ENCODE results near the gene PRR7. TPM values are rescaled to one million over a fixed set of nuclear protein-coding genes. Genes with fewer than 3 reads are reported as not detected.
A peak's percentile ranks its signal among the peaks of the same experiment; 100 is the strongest.
"Not testable (repeated sequence)": the region's sequence is repeated elsewhere in the genome, so short reads cannot be mapped to it uniquely, and the experiment has no call there.

Gene PRR7
- total RNA-seq, 4 donors from 2014 or later: 1.9 to 3.0 TPM; not detected in 2

GRCh38 chr5:177479774-177480173, 33.2 kb downstream of the PRR7 start:
- intact Hi-C loops (cut with DNase I; ENCODE audit: low total_unique reads): no loop called here
- peak; percentile 58 to 60 for DNase-seq
- TF ChIP-seq POLR2A (IDR thresholded peaks at IDR 0.05) (no peak), CTCF (IDR thresholded peaks at IDR 0.05) (no peak)

GRCh38 chr5:177482359-177482795, 35.8 kb downstream of the PRR7 start:
- peaks cover 3 to 37% of the 10 kb centered on the region in 2 donors for H3K4me1 ChIP-seq
- peak overlapping the region in 1 of 2 donors; percentile 8 for H3K27ac ChIP-seq
- H3K9me3 ChIP-seq: no peaks in the 10 kb centered on the region
- H3K27me3 ChIP-seq: no peaks in the 10 kb centered on the region
- no peak for TF ChIP-seq POLR2A (IDR thresholded peaks at IDR 0.05)
- no peak for TF ChIP-seq CTCF (IDR thresholded peaks at IDR 0.05)
- H3K4me3 ChIP-seq: no peak overlapping the region
- intact Hi-C loops (cut with DNase I; ENCODE audit: low total_unique reads): no loop called here
- peak; percentile 23 to 46 for DNase-seq
- H3K36me3 ChIP-seq: no peaks in the 10 kb centered on the region

More at GRCh38 chr5:177479774-177480173, 33.2 kb downstream of the PRR7 start:
- peak overlapping the region; percentile 77 to 86 for H3K27ac ChIP-seq
- no peaks in the 10 kb centered on the region for H3K36me3 ChIP-seq
- H3K27me3 ChIP-seq: no peaks in the 10 kb centered on the region
- H3K4me1 ChIP-seq: peaks cover under 1 to 33% of the 10 kb centered on the region in 2 donors
- H3K9me3 ChIP-seq: no peaks in the 10 kb centered on the region
- H3K4me3 ChIP-seq: no peak overlapping the region

- Histone ChIP-seq H3K4me3 (no peak overlapping the region), H3K4me1 (peaks cover 3 to 32% of the 10 kb centered on the region in 2 donors), H3K36me3 (no peaks in the 10 kb centered on the region), H3K27ac (peak overlapping the region; percentile 27 to 61), H3K9me3 (no peaks in the 10 kb centered on the region), H3K27me3 (no peaks in the 10 kb centered on the region)
- DNase-seq: peak in 1 of 2 donors; percentile 16
- intact Hi-C loops (cut with DNase I; ENCODE audit: low total_unique reads): no loop called here
- TF ChIP-seq POLR2A (IDR thresholded peaks at IDR 0.05) (no peak), CTCF (IDR thresholded peaks at IDR 0.05) (no peak)
Observed at GRCh38 chr5:177483042-177483441, 36.4 kb downstream of the PRR7 start.

- Histone ChIP-seq H3K4me1 (peaks cover 3 to 22% of the 10 kb centered on the region in 2 donors), H3K4me3 (no peak overlapping the region), H3K27me3 (no peaks in the 10 kb centered on the region), H3K9me3 (no peaks in the 10 kb centered on the region), H3K36me3 (no peaks in the 10 kb centered on the region), H3K27ac (peak overlapping the region; percentile 18 to 61)
- intact Hi-C loops (cut with DNase I; ENCODE audit: low total_unique reads): no loop called here
- no peak for TF ChIP-seq CTCF (IDR thresholded peaks at IDR 0.05)
- no peak for TF ChIP-seq POLR2A (IDR thresholded peaks at IDR 0.05)
- peak; percentile 23 to 55 for DNase-seq
Observed at GRCh38 chr5:177483994-177484901, 37.6 kb downstream of the PRR7 start.

GRCh38 chr5:177484902-177485549, 38.4 kb downstream of the PRR7 start:
- intact Hi-C loops (cut with DNase I; ENCODE audit: low total_unique reads): no loop called here
- peak overlapping the region; percentile 18 to 61 for H3K27ac ChIP-seq
- no peak for TF ChIP-seq CTCF (IDR thresholded peaks at IDR 0.05)
- TF ChIP-seq POLR2A (IDR thresholded peaks at IDR 0.05): no peak
- H3K9me3 ChIP-seq: no peaks in the 10 kb centered on the region
- peak in 1 of 2 donors; percentile 15 for DNase-seq
- H3K4me1 ChIP-seq: peaks cover 3 to 17% of the 10 kb centered on the region in 2 donors
- H3K36me3 ChIP-seq: no peaks in the 10 kb centered on the region
- no peaks in the 10 kb centered on the region for H3K27me3 ChIP-seq
- no peak overlapping the region for H3K4me3 ChIP-seq

GRCh38 chr5:177485753-177486152, 39.1 kb downstream of the PRR7 start:
- H3K36me3 ChIP-seq; DNase-seq; intact Hi-C loops (cut with DNase I; ENCODE audit: low total_unique reads); H3K9me3 ChIP-seq; H3K4me3 ChIP-seq; H3K27me3 ChIP-seq: not testable (repeated sequence)
- Histone ChIP-seq H3K27ac (peak overlapping the region; percentile 18 to 61), H3K4me1 (peaks cover 3 to 17% of the 10 kb centered on the region in 2 donors)
